ENCODE measurements around the gene LGALS9C.
"Not testable (repeated sequence)": the region's sequence is repeated elsewhere in the genome, so short reads cannot be mapped to it uniquely, and the experiment has no call there.

The LGALS9C gene

DNA sequence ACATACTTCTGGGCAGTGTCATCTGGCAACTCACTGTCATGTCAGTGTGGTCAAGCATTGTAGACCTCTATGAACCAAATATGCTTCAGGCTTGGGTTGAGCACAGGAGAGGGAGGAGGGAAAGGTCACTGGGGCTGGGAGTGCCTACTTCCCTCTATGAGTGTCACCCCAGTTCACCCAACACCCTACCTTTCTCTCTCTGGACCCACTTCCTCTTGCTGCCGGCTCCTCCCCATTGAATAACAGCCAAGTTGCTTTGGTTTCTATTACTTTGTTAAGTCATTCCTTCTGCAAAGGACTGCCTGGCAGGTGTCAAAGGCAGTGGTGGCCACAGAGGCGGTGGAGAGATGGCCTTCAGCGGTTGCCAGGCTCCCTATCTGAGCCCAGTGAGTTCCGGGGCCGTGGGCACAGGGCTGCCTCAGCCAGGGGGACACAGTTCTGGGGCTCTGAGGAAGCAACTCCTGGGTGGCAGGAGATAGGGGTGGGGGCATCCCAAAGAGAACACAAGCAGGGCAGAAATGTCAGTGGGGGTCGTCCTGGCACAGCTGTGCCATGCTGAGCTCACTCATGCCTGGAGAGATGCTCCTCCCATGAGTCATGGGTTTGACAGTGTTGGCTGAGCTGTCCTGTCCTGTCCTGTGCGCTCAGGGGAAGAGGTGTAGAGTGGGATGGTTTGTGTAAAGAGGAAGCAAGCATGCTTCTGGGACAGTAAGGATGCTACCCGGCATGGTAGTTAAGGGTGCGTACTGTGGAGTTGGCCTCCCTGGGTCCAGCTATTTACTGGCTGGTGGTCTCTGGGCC, at the start of gene LGALS9C:
TSS of gene LGALS9C (plus strand) at position 282 of the 801 bp plus-strand sequence. CDS start at position 348, 66 bp downstream.
- not testable (repeated sequence) for DNase-seq

- not testable (repeated sequence) for DNase-seq
Measured at GRCh38 chr17:18432206-18432605, 44.4 kb upstream of the LGALS9C start.

DNA sequence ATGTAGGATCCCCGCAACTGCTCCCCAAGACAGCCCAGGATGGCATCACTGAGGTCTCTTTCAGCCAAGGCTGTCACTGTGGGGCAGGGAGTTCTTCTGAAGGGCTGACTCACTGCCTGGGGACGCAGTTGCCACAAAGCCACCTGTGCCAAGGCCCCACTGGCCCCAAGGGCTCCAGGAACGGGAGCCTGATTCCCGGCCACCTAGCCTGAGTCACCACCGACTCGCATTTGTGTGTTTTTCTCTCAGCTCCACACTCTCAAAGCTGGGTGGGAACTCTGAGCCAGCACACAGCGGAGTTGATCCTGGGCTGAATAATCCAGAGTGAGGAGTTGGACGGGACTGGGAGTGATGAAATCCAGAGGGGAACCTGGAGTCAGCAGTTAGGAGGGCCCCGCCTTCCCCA, 37.1 kb upstream of the LGALS9C start:
- not testable (repeated sequence) for DNase-seq

DNA sequence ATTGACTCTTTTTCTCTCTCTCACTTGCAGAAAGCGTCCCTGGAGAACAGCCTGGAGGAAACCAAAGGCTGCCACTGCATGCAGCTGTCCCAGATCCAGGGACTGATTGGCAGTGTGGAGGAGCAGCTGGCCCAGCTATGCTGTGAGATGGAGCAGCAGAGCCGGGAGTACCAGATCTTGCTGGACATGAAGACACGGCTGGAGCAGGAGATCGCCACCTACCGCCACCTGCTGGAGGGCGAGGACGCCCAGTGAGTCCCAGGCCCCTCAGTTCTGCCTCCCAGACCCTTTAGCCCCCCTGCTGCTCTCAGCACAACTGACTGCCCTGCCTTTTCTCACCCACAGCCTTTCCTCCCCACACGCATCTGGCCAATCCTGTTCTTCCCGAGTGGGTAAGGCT, 34.5 kb upstream of the LGALS9C start:
- not testable (repeated sequence) for DNase-seq

DNA sequence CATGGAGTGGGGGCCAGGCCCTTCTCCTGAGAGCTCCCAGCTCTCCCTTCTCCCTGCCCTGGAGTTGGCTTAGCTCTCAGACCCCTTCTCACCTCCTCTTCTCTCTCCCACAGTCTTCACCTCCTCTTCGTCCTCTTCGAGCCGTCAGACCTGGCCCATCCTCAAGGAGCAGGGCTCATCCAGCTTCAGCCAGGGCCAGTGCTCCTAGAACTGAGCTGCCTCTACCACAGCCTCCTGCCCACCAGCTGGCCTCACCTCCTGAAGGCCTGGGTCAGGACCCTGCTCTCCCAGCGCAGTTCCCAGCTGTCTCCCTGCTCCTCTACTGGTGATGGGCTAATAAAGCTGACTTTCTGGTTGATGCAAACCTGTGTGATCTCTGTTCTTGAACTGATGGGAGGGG, 34.1 kb upstream of the LGALS9C start:
- DNase-seq = not testable (repeated sequence)

- not testable (repeated sequence) for DNase-seq
Measured at GRCh38 chr17:18447476-18448205, 28.9 kb upstream of the LGALS9C start.

GRCh38 chr17:18448311-18448710, 28.3 kb upstream of the LGALS9C start:
- DNase-seq = not testable (repeated sequence)

- not testable (repeated sequence) for DNase-seq
Measured at GRCh38 chr17:18449833-18450232, 26.8 kb upstream of the LGALS9C start.

DNA sequence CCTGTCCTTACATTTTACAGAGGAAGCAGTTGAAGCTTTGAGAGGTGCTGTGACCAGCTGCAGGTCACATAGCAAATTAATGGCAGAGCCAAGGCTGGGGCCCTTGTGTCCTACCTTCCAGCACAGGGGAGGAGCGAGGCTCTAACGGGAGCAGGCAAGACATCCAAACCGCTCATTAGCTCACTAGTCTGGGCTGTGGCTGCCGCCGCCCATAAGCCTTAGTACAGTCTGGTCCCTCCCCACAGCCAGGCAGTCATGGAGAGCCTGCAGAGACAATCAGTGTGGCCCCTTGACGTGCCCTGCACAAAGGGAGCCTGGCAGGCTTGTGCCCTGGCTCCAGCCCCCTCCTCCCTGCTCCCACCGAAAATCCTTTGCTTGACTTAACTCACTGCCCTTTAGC, 25.6 kb upstream of the LGALS9C start:
- not testable (repeated sequence) for DNase-seq

GRCh38 chr17:18451969-18452368, 24.6 kb upstream of the LGALS9C start:
- not testable (repeated sequence) for DNase-seq

DNA sequence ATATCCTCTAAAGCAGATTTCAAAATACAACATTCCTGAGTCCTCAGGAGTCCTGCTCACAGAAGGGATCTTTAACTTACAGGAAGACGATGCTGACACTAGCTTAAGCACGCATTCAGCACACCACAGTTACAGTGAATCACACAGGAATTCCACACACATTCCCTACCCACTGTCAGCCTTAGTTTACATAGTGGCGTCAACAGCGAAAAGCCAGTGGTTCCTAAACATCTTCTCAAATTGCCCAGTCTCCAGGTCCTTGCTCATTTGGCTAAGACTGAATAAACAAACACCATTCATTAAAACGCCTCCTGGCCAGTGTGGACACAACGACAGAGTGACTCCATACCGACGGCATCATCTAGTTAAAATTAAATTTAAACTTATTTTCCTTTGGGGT, 17.6 kb upstream of the LGALS9C start:
- DNase-seq = not testable (repeated sequence)

GRCh38 chr17:18463831-18464502, 12.6 kb upstream of the LGALS9C start:
- DNase-seq = not testable (repeated sequence)

GRCh38 chr17:18466250-18466983, 10.2 kb upstream of the LGALS9C start:
- DNase-seq = not testable (repeated sequence)

- not testable (repeated sequence) for DNase-seq
Measured at GRCh38 chr17:18467001-18467400, 9.6 kb upstream of the LGALS9C start.

DNA sequence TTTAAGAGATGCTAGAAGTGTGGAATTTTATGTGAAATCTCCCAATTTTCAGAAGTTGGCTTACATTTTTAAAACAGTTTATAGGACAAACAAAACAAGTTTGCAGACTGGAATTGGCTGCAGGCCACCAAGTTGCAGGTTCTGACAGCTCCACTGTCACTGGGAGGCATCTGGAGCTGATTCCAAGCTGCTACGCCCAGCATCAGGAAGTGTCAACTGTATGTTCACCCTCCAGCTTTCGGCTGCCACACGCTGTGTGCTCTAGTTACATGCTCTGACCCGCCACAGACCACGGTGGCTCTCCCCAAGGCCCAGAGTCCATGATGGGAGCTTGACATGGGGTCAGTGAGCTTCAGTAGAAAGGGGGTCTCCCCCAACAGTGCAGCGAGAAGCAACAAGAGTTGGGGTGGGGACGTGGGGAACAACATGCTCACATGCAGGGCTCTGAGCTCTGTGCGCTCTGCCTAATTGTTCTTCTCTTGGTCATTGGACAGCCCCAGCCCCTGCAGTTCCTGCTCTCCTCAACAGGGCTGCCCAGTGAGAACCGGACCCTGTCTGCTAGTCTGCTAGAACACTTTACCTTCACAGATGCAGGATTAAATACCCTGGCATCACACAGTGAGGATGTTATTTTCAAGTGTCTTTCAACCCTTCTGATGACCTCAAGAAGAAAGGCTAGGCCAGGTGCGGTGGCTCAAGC, 8.0 kb upstream of the LGALS9C start:
- DNase-seq = not testable (repeated sequence)

DNA sequence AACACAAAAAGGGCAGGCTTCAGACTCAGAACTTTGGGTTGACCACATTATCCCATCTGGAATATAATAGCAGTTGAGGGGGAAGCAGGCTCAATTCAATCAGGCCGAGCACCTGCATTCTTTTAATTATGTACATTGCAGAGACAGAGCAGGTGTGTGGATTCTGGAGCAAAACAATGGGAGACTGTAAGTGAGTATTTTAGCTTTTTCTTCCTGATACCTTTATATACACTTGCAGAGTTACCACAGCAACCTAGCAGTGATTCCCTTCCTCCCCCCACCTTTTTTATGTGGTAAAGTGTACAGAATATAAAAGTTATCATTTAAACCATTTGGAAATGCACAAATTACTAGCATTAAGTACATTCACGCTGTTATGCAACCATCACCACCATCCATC, 6.8 kb upstream of the LGALS9C start:
- not testable (repeated sequence) for DNase-seq

DNA sequence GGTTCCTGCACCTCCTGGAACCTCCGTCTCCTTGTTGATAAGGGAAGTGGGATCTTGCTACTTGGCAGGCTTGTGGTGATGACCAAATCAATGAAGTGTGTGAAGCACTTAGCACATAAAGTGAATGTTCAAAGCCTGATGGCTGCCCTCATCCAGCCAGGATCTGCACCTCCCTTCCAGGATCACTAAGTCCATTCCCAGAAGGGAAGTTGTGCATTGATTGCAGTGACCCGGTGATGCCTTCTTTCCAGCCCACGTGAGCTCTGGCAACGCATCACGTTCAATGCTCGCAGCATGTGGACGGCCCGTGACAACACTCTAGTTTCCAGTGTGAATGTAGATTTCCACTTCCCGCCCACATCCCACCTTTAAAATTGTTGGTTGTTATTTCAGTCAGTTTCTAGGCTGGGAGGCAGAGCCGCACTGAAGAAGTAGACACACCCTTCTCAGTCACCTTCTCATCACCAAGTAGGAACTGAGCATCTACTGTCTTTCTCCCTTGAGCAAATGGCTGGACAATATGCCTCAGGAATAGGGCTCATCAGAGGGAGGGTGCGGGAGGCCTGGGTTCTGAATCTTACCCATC, 6.2 kb upstream of the LGALS9C start:
- DNase-seq = not testable (repeated sequence)

DNA sequence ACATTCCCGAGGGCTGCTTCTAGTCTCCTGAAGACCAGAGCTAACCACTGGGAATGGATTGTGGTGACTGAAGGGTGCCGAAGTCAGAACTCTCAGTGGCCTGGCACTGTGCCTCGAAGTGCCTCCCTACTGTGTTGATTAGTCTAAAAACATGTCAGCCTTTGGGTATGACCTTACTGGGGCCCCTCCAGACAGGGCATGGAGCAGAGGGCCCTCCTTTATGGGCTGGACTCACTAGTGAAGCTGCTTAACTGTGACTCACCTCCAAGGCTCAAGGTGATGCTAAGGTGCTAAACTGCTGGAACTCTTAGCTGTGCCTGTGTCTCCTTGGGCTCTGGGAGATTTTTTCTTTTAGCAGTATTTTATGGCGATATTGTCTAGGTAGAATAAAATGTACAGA, 2.6 kb upstream of the LGALS9C start:
- not testable (repeated sequence) for DNase-seq

DNA sequence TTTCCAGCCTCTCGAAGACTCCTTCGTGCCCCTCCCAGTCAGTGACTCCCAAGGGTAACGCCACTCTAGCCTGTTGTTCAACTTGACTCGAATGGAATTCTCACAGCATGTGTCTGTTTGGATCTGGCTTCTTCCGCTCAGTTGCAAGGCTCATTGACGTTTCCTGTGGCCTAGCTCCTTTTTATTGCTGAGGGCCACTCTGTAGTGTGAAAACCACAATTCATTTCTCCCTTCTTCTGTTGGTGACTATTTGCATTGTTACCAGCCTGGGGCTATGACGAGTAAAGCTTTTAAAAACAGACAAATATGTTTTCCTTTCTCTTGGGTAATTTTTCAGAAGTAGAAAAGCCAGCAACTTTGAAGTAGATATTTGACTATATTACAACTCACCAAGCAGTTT, 1.8 kb upstream of the LGALS9C start:
- not testable (repeated sequence) for DNase-seq

- DNase-seq = not testable (repeated sequence)
Measured at GRCh38 chr17:18477367-18477766, 778 bp downstream of the LGALS9C start.

GRCh38 chr17:18478362-18478761, 1.8 kb downstream of the LGALS9C start:
- DNase-seq = not testable (repeated sequence)
